Suprapubic skin (tissue), 3 donors: ENCODE data around the gene GABRP.

Experiments
- CTCF ChIP-seq, 2 donors: fragments of 200-600 bp in 1 of 2; fragments of 450-650 bp in 1 of 2; sonication (generic) in 1 of 2; IDR thresholded peaks; one replicate each; pipeline ENCODE4 v1.5.1; 2016 to 2019; ENCODE audit warnings: antibody characterized with exemption in 2 of 2, mild to moderate bottlenecking in 1 of 2, moderate library complexity in 1 of 2
- EP300 ChIP-seq: sonication (generic); formaldehyde crosslinking; IDR thresholded peaks from one replicate; pipeline ENCODE4 v1.6.1; 2017; ENCODE audit warnings: antibody characterized with exemption
- POLR2A ChIP-seq, 2 donors: fragments of 450-650 bp; IDR thresholded peaks; one replicate each; pipeline ENCODE4 v1.6.1; 2017; ENCODE audit warnings: antibody characterized with exemption in 2 of 2, mild to moderate bottlenecking in 2 of 2, moderate library complexity in 2 of 2

- TF ChIP-seq EP300 (no peak), POLR2A (IDR thresholded peaks at IDR 0.05) (no peak), CTCF (IDR thresholded peaks at IDR 0.05) (no peak)
Measured at GRCh38 chr5:170757669-170758068, 25.9 kb upstream of the GABRP start.
